HepG2 (cell line): ENCODE results near the gene TOR4A. TPM values are rescaled to one million over a fixed set of nuclear protein-coding genes. Genes with fewer than 3 reads are reported as not detected.

Experiments used
- ATAC-seq: fragments of 200-7000 bp; cut with Tn5 transposase; 3 replicates; pipeline ENCODE4 v1.9.1; 2020; ENCODE audit warnings: mild to moderate bottlenecking, moderate library complexity
- BruUV-seq: library from RNA; stranded (reverse); fragments of 400-500 nt; replicated peaks from 2 replicates; lab custom pipeline; 2021; lab: Mats Ljungman, UMichigan
- CTCF ChIA-PET: fragments of 300-600 bp; formaldehyde crosslinking; extraction: SDS; loops from one replicate; lab custom pipeline; 2021; ENCODE audit warnings: low total read pairs, inconsistent platforms, low intra/inter-chr PET ratio; lab: Yijun Ruan, JAX
- POLR2A ChIA-PET: fragments of 350-600 bp; sonication (Branson Sonifier 250); formaldehyde crosslinking; loops from one replicate; lab custom pipeline; 2020; ENCODE audit warnings: antibody characterized with exemption, inconsistent platforms; lab: Yijun Ruan, JAX
- DNase-seq: peaks from one replicate; pipeline ENCODE4 v3.0.0-alpha.2; 2015; ENCODE audit warnings: low spot score
- FAIRE-seq: peaks from 3 replicates; lab custom pipeline; 2011; peaks lifted over from hg19 to GRCh38; lab: Jason Lieb, UNC
- H2AFZ ChIP-seq: one replicate; pipeline ENCODE4 v1.6.1; 2011; ENCODE audit warnings: low read length, inconsistent platforms
- H3K27ac ChIP-seq: fragments of 300-600 bp; 3 replicates; pipeline ENCODE4 v1.8.0; 2011; ENCODE audit warnings: mixed run types, mild to moderate bottlenecking, mixed read lengths, low read length, inconsistent platforms; ENCODE audit not compliant: insufficient read depth; ENCODE audit errors: extremely low read length
- H3K27me3 ChIP-seq, 2 experiments: fragments of 200-600 bp in 1 of 2; 2 replicates in 1 of 2; 3 replicates in 1 of 2; pipeline versions ENCODE4 v1.6.0 to v1.8.0; 2011; ENCODE audit warnings: low read length in 2 of 2, mild to moderate bottlenecking in 2 of 2, moderate library complexity in 2 of 2, inconsistent platforms in 1 of 2; ENCODE audit not compliant: insufficient read depth in 2 of 2, control insufficient read depth in 1 of 2
- H3K36me3 ChIP-seq, 2 experiments: fragments of 200-600 bp in 1 of 2; replicated peaks in 1 of 2; 2 replicates in 1 of 2; 3 replicates in 1 of 2; pipeline versions ENCODE4 v1.5.1 to v1.8.0; 2011; ENCODE audit warnings: low read length in 2 of 2, inconsistent platforms in 1 of 2; ENCODE audit not compliant: insufficient read depth in 2 of 2, control insufficient read depth in 1 of 2
- H3K4me1 ChIP-seq: 2 replicates; pipeline ENCODE4 v1.5.1; 2012; ENCODE audit warnings: low read length, inconsistent platforms; ENCODE audit not compliant: insufficient read depth
- H3K4me2 ChIP-seq: 2 replicates; pipeline ENCODE4 v1.6.0; 2011; ENCODE audit warnings: low read depth, low read length, inconsistent platforms
- H3K4me3 ChIP-seq, 3 experiments: fragments of 200-600 bp in 1 of 3; sonication (generic), shearing (Covaris generic) in 1 of 3; replicated peaks in 1 of 3; 2 replicates each; pipeline ENCODE4 v1.5.1; 2011 to 2016; ENCODE audit warnings: low read length in 3 of 3, inconsistent platforms in 2 of 3, low read depth in 2 of 3, mild to moderate bottlenecking in 2 of 3, control low read depth in 1 of 3, mixed read lengths in 1 of 3; ENCODE audit not compliant: insufficient read depth in 1 of 3
- H3K79me2 ChIP-seq: one replicate; pipeline ENCODE4 v1.6.1; 2011; ENCODE audit warnings: low read length, inconsistent platforms; ENCODE audit not compliant: insufficient read depth
- H3K9ac ChIP-seq: 2 replicates; pipeline ENCODE4 v1.6.0; 2011; ENCODE audit warnings: mild to moderate bottlenecking, low read depth, low read length, inconsistent platforms; ENCODE audit not compliant: insufficient read depth
- H3K9me3 ChIP-seq: 2 replicates; pipeline ENCODE4 v1.5.1; 2012; ENCODE audit warnings: mild to moderate bottlenecking, low read length
- H4K20me1 ChIP-seq: 2 replicates; pipeline ENCODE4 v1.6.0; 2011; ENCODE audit warnings: inconsistent platforms, mild to moderate bottlenecking, low read length, moderate library complexity; ENCODE audit not compliant: insufficient read depth
- ATF6 ChIP-seq: sonication (generic); formaldehyde crosslinking; conservative IDR thresholded peaks from 2 replicates; pipeline ENCODE4 v1.4.0; 2020; ENCODE audit warnings: missing genetic modification reagents
- BATF2 ChIP-seq: sonication (generic); formaldehyde crosslinking; IDR thresholded peaks from 2 replicates; pipeline ENCODE4 v1.8.0; 2022; ENCODE audit warnings: mild to moderate bottlenecking, missing genetic modification reagents, moderate library complexity
- CAMTA2 ChIP-seq: sonication (generic); formaldehyde crosslinking; IDR thresholded peaks from 2 replicates; pipeline ENCODE4 v1.4.0; 2020; ENCODE audit warnings: mild to moderate bottlenecking, missing genetic modification reagents, borderline replicate concordance
- DR1 ChIP-seq: sonication (generic); formaldehyde crosslinking; IDR thresholded peaks from 2 replicates; pipeline ENCODE4 v1.8.0; 2021; ENCODE audit warnings: mild to moderate bottlenecking, missing genetic modification reagents, inconsistent platforms
- FOXA1 ChIP-seq, 2 experiments: fragments of 450-650 bp in 1 of 2; sonication (generic) in 1 of 2; formaldehyde crosslinking in 1 of 2; IDR thresholded peaks; 2 replicates each; pipeline versions ENCODE4 v1.4.0 to v1.6.1; 2016 to 2020; ENCODE audit warnings: missing genetic modification reagents in 1 of 2
- FOXO1 ChIP-seq: sonication (generic); formaldehyde crosslinking; IDR thresholded peaks from 2 replicates; pipeline ENCODE4 v1.4.0; 2020; ENCODE audit warnings: missing genetic modification reagents
- HIVEP1 ChIP-seq: sonication (generic); formaldehyde crosslinking; IDR thresholded peaks from 2 replicates; pipeline ENCODE4 v1.4.0; 2020; ENCODE audit warnings: mild to moderate bottlenecking, missing genetic modification reagents
- KAT8 ChIP-seq: IDR thresholded peaks from 2 replicates; pipeline ENCODE4 v1.6.1; 2016; ENCODE audit warnings: missing genetic modification reagents, missing compliant biosample characterization
- MEF2D ChIP-seq: sonication (generic); formaldehyde crosslinking; IDR thresholded peaks from 2 replicates; pipeline ENCODE4 v1.5.1; 2020; ENCODE audit warnings: mild to moderate bottlenecking, missing genetic modification reagents
- NFE2 ChIP-seq: sonication (generic); formaldehyde crosslinking; IDR thresholded peaks from 2 replicates; pipeline ENCODE4 v1.4.0; 2020; ENCODE audit warnings: missing genetic modification reagents
- NFE2L1 ChIP-seq: sonication (generic); formaldehyde crosslinking; IDR thresholded peaks from 2 replicates; pipeline ENCODE4 v1.4.0; 2020; ENCODE audit warnings: missing genetic modification reagents, mild to moderate bottlenecking, borderline replicate concordance
- NR1H2 ChIP-seq: sonication (generic); formaldehyde crosslinking; IDR thresholded peaks from 2 replicates; pipeline ENCODE4 v1.8.1; 2022; ENCODE audit warnings: low read depth, missing genetic modification reagents, borderline replicate concordance
- SRSF4 ChIP-seq: fragments of 200-400 bp; formaldehyde crosslinking; IDR thresholded peaks from one replicate; pipeline ENCODE4 v1.6.1; 2018; ENCODE audit warnings: mild to moderate bottlenecking, low read depth, low read length, moderate library complexity; ENCODE audit not compliant: poor library complexity, severe bottlenecking
- SRSF9 ChIP-seq: fragments of 200-400 bp; formaldehyde crosslinking; IDR thresholded peaks from 2 replicates; pipeline ENCODE4 v1.6.1; 2018; ENCODE audit warnings: borderline replicate concordance, mild to moderate bottlenecking, low read depth, low read length; ENCODE audit not compliant: insufficient read depth, poor library complexity, severe bottlenecking
- ZNF354B ChIP-seq: sonication (generic); formaldehyde crosslinking; IDR thresholded peaks from 2 replicates; pipeline ENCODE4 v1.8.0; 2022; ENCODE audit warnings: mild to moderate bottlenecking, missing genetic modification reagents
- WGBS: methylation state at CpG from one replicate; pipeline ENCODE4 v1.1.6; 2017; ENCODE audit warnings: low lambda C conversion rate; 5-methylcytosine and 5-hydroxymethylcytosine counted together
- in situ Hi-C: cut with HindIII; loops from 2 replicates; pipeline ENCODE4 v1.10.0; 2017; ENCODE audit warnings: low pct_unique_long_range_greater_than_20kb; ENCODE audit not compliant: extremely low pct_ligation_motif_present
- intact Hi-C: fragments of 100-400 bp; cut with micrococcal nuclease; formaldehyde crosslinking; loops from one replicate; pipeline ENCODE4 v1.10.0; 2022; ENCODE audit not compliant: unreplicated experiment
- polyA plus RNA-seq, 8 experiments: library from polyadenylated mRNA; depleted of rRNA in 3 of 8; stranded (reverse) in 7 of 8; unstranded in 1 of 8; fragments of >200 nt; fragmentation: Illumina TruSeq in 4 of 8; extraction: Trizol in 4 of 8; gene quantifications; 2 replicates each; pipeline versions ENCODE4 v1.2.1 to v1.2.3, GENCODE V29; 2011 to 2016; ENCODE audit warnings: low read depth in 4 of 8, missing spikeins in 1 of 8, mixed read lengths in 1 of 8; ENCODE audit not compliant: insufficient read depth in 1 of 8
- total RNA-seq, 5 experiments: library from RNA; depleted of rRNA; stranded (reverse); fragments of >200 nt; fragmentation: Illumina TruSeq; extraction: Trizol; gene quantifications; 2 replicates each; pipeline ENCODE4 v1.2.3, GENCODE V29; 2016; ENCODE audit warnings: low read depth in 1 of 5

The TOR4A gene
- total and polyA plus RNA-seq, 2 of the 13 experiments (the other 11 are each of a cell fraction or from before 2014, with no cell fraction given), result 11.1 to 14.2 TPM

DNA sequence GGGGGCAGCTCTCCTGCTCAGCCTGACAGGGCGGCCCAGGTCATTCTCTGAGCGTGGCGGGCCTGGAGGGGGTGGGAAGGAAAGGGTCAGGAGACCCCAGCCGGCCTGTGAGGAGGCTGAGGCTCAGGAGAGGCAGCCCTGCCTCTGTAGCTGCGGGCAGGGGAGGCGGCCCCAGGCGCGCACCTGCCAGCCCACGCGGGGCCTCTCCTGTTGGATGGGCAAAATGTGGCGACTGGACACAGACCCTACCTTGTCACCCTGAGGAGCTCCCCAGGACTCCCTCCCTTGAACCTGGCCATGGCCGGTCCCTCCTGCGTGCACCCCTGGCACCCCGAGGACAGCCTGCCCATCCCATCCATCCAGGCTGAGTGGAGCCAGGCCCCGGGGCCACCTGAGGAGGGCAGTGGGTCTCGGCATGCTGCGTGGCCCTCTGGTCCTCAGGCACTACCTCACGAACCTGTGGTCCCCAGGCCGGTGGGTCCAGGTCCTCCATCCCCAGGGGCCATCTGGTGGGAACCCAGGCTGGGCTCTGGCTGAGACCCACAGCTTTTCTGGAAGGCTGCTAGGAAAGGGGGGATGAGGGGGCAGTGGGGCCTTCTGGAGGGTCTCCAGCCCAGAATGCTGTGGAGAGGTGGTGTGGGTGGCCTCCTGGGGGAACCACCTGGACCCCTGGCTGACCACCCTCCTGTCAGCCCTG, 39.6 kb downstream of the TOR4A start (continued):
- TF ChIP-seq DR1 (CRISPR knock-in tag) (no peak), CAMTA2 (CRISPR knock-in tag) (no peak), MEF2D (CRISPR knock-in tag) (no peak), ATF6 (no peak), BATF2 (no peak), SRSF9 (no peak), HIVEP1 (CRISPR knock-in tag) (no peak)

DNA sequence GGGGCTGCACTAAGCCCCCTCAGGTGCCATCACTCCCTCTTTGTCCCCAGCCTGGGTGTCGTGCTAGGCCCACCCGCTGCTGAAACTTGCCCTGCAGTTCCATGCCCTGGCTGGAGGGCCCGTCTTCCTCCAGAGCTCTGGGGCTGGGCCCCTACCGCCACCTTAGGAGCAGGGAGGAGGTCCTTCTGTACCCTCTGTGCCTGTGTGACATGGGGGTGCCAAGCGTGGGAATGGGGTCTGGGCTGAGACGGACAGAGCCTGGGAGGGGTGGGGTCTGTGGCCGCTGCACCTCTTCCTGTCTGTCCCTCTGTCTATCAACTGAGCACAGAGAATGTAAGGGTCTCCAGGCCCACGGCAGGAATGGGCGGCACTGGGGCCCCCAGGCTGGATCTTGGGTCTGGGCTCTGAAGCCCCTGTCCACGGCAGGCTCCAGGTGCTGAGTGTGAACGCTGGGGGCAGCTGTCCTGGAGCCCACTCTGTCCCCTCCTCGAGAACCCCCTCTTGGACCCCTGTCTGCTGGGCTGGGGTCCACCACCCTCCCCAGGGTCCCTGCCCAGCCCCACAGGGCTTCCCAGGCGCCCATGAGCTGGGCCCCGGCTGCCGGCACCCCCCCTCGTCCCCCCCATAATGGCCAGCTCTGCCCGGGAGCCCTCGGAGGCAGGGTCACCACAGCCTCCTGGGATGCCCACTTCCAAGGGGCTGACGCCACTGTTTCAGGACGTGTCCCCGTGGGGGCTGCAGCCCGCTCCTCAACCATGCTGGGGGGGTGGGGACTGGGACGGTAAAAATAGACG, 40.4 kb downstream of the TOR4A start:
- BruUV-seq, result no TSS peak
- in situ Hi-C loops (no loop called here), intact Hi-C loops (no loop called here)
- ChIA-PET POLR2A (no interaction called here), CTCF (no interaction called here)
- Histone ChIP-seq H3K27me3 (peaks cover 15 to 70% of the 10 kb centered on the region in 2 experiments), H3K79me2 (no peaks in the 10 kb centered on the region), H3K4me2 (no peak overlapping the region), H3K4me1 (peaks cover 34% of the 10 kb centered on the region), H3K27ac (no peak overlapping the region), H3K4me3 (no peak overlapping the region), H2AFZ (no peak overlapping the region), H3K36me3 (no peaks in the 10 kb centered on the region), H3K9me3 (no peaks in the 10 kb centered on the region), H4K20me1 (peaks cover 4% of the 10 kb centered on the region; the same call in 1 of the 2 replicates), H3K9ac (no peak overlapping the region)
- WGBS, result no CpG with 5 or more reads among the region's 24 CpGs
- ATAC-seq (no peak), DNase-seq (no peak), FAIRE-seq (no peak)
- TF ChIP-seq FOXA1 (IDR thresholded peaks at IDR 0.05) (no peak), FOXA1 (CRISPR knock-in tag; IDR thresholded peaks at IDR 0.05) (no peak), NR1H2 (CRISPR knock-in tag) (no peak), FOXO1 (CRISPR knock-in tag) (no peak), KAT8 (CRISPR knock-in tag) (no peak), ZNF354B (CRISPR knock-in tag) (no peak), NFE2L1 (CRISPR knock-in tag) (no peak), SRSF4 (no peak), NFE2 (CRISPR knock-in tag) (no peak)
